K562 treated with DMSO at 1 percent for 24 hours (cell line): ENCODE results near the gene VPS41. TPM values are rescaled to one million over a fixed set of nuclear protein-coding genes. Genes with fewer than 3 reads are reported as not detected.

Experiments used
- total RNA-seq: library from RNA; unstranded; fragments of 300-600 nt; gene quantifications from 2 replicates; pipeline ENCODE4 v1.2.3, GENCODE V29; 2022; ENCODE audit warnings: low read depth; ENCODE audit not compliant: insufficient read depth

VPS41 gene
- 11.7 and 20.3 TPM in 2 replicates for total RNA-seq

GRCh38 chr7:38908759-38909335, at the start of gene VPS41:
VPS41 (minus strand) TSS chr7:38909191; CDS start chr7:38909174, 17 bp downstream.

Other genes starting within 250 kb of the VPS41 start
- gene POU6F2, start 68.7 kb upstream of the VPS41 start, total RNA-seq, result 4.3 and 5.9 TPM in 2 replicates